Neural cell (in vitro differentiated cells): ENCODE measurements around the gene ANAPC2. TPM values are rescaled to one million over a fixed set of nuclear protein-coding genes. Genes with fewer than 3 reads are reported as not detected.
A peak's percentile ranks its signal among the peaks of the same experiment; 100 is the strongest.

Source experiments
- H2AFZ ChIP-seq: fragments of 200-600, 300-800 bp; sonication (generic), shearing (Covaris generic); 2 replicates; pipeline ENCODE4 v1.6.0; 2014; ENCODE audit warnings: low read depth, mild to moderate bottlenecking, antibody characterized with exemption, low read length, moderate library complexity
- H3F3A ChIP-seq: fragments of 200-600 bp; shearing (Covaris generic); 2 replicates; pipeline ENCODE4 v1.6.1; 2016; ENCODE audit warnings: mild to moderate bottlenecking, moderate library complexity, mixed read lengths, antibody characterized with exemption, low read length; ENCODE audit not compliant: insufficient read depth, poor library complexity, severe bottlenecking
- H3K27ac ChIP-seq: fragments of 200-600, 300-800 bp; sonication (generic), shearing (Covaris generic); 2 replicates; pipeline ENCODE4 v1.5.1; 2014; ENCODE audit warnings: mild to moderate bottlenecking, low read length, moderate library complexity
- H3K27me3 ChIP-seq: fragments of 300-800, 200-600 bp; sonication (generic), shearing (Covaris generic); 2 replicates; pipeline ENCODE4 v1.6.0; 2014; ENCODE audit warnings: mild to moderate bottlenecking, low read depth, low read length, moderate library complexity; ENCODE audit not compliant: insufficient read depth
- H3K36me3 ChIP-seq: fragments of 300-800, 200-600 bp; sonication (generic), shearing (Covaris generic); 2 replicates; pipeline ENCODE4 v1.5.1; 2014; ENCODE audit warnings: mild to moderate bottlenecking, antibody characterized with exemption, low read length, moderate library complexity; ENCODE audit not compliant: insufficient read depth
- H3K4me2 ChIP-seq: fragments of 300-800, 200-600 bp; sonication (generic), shearing (Covaris generic); 2 replicates; pipeline ENCODE4 v1.6.0; 2014; ENCODE audit warnings: mild to moderate bottlenecking, low read length
- H3K4me3 ChIP-seq: fragments of 300-800, 200-600 bp; sonication (generic), shearing (Covaris generic); 2 replicates; pipeline ENCODE4 v1.5.1; 2014; ENCODE audit warnings: mild to moderate bottlenecking, low read length, moderate library complexity
- H3K79me2 ChIP-seq: fragments of 200-600 bp; shearing (Covaris generic); replicated peaks from 2 replicates; pipeline ENCODE4 v1.6.0; 2014; ENCODE audit warnings: mild to moderate bottlenecking, low read length, moderate library complexity; ENCODE audit not compliant: insufficient read depth
- H3K9ac ChIP-seq: fragments of 300-800, 200-600 bp; sonication (generic), shearing (Covaris generic); 2 replicates; pipeline ENCODE4 v1.6.1; 2016; ENCODE audit warnings: mild to moderate bottlenecking, low read length, mixed read lengths
- H3K9me2 ChIP-seq: fragments of 200-600 bp; shearing (Covaris generic); 2 replicates; pipeline ENCODE4 v1.6.1; 2016; ENCODE audit warnings: mild to moderate bottlenecking, low read length, mixed read lengths; ENCODE audit not compliant: insufficient read depth
- H3K9me3 ChIP-seq: fragments of 200-600, 300-800 bp; sonication (generic), shearing (Covaris generic); 2 replicates; pipeline ENCODE4 v1.6.1; 2016; ENCODE audit warnings: mild to moderate bottlenecking, mixed run types, low read length, moderate library complexity, mixed read lengths
- H4K20me1 ChIP-seq: fragments of 200-600 bp; shearing (Covaris generic); 2 replicates; pipeline ENCODE4 v1.6.1; 2016; ENCODE audit warnings: mild to moderate bottlenecking, mixed run types; ENCODE audit not compliant: insufficient read depth
- CTCF ChIP-seq: fragments of 450-650 bp; IDR thresholded peaks from 2 replicates; pipeline ENCODE4 v1.5.1; 2014; ENCODE audit warnings: antibody characterized with exemption, mild to moderate bottlenecking, moderate library complexity; ENCODE audit not compliant: poor library complexity, severe bottlenecking
- EP300 ChIP-seq: fragments of 450-650 bp; conservative IDR thresholded peaks from 2 replicates; pipeline ENCODE4 v1.6.1; 2014; ENCODE audit warnings: antibody characterized with exemption, mild to moderate bottlenecking, moderate library complexity; ENCODE audit not compliant: poor library complexity, severe bottlenecking
- EZH2 ChIP-seq: fragments of 200-600, 300-800 bp; shearing (Covaris generic), sonication (generic); IDR thresholded peaks from 2 replicates; pipeline ENCODE4 v1.6.1; 2014; ENCODE audit warnings: antibody characterized with exemption, low read length, borderline replicate concordance, mild to moderate bottlenecking; ENCODE audit not compliant: insufficient read depth, poor library complexity, severe bottlenecking
- MXI1 ChIP-seq: fragments of 450-650 bp; conservative IDR thresholded peaks from 2 replicates; pipeline ENCODE4 v1.6.1; 2014; ENCODE audit warnings: antibody characterized with exemption, mild to moderate bottlenecking; ENCODE audit not compliant: poor library complexity, severe bottlenecking
- POLR2AphosphoS5 ChIP-seq: IDR thresholded peaks from 2 replicates; pipeline ENCODE4 v1.6.1; 2012
- RAD21 ChIP-seq: fragments of 450-650 bp; conservative IDR thresholded peaks from 2 replicates; pipeline ENCODE4 v1.6.1; 2014; ENCODE audit warnings: antibody characterized with exemption, mild to moderate bottlenecking, moderate library complexity
- REST ChIP-seq: IDR thresholded peaks from 2 replicates; pipeline ENCODE4 v1.6.1; 2012; ENCODE audit warnings: borderline replicate concordance
- SMC3 ChIP-seq: fragments of 450-650 bp; conservative IDR thresholded peaks from 2 replicates; pipeline ENCODE4 v1.6.1; 2014; ENCODE audit warnings: antibody characterized with exemption, mild to moderate bottlenecking, moderate library complexity; ENCODE audit not compliant: poor library complexity
- TAF1 ChIP-seq: IDR thresholded peaks from 2 replicates; pipeline ENCODE4 v1.6.1; 2012; ENCODE audit warnings: low read depth
- polyA plus RNA-seq: library from polyadenylated mRNA; depleted of rRNA; stranded (reverse); fragments of >200 nt; gene quantifications from 2 replicates; pipeline ENCODE4 v1.2.3, GENCODE V29; 2014

The ANAPC2 gene
- polyA plus RNA-seq, 1 donor from 2014 or later = 38.1 TPM

GRCh38 chr9:137129456-137130175, 58.7 kb downstream of the ANAPC2 start:
- no peaks in the 10 kb centered on the region for H3F3A ChIP-seq
- H4K20me1 ChIP-seq = no peaks in the 10 kb centered on the region
- no peaks in the 10 kb centered on the region for H3K9me2 ChIP-seq
- no peak overlapping the region for H3K4me2 ChIP-seq
- peak overlapping the region; percentile 95 for H3K4me3 ChIP-seq
- H3K27ac ChIP-seq = peak overlapping the region; percentile 85
- no peak for TF ChIP-seq RAD21
- TF ChIP-seq REST = peak; percentile 75
- peak; percentile 33 for TF ChIP-seq CTCF
- peak; percentile 27 for TF ChIP-seq EP300
- TF ChIP-seq MXI1 = peak; percentile 95
- TF ChIP-seq POLR2AphosphoS5 = peak; percentile 93
- no peaks in the 10 kb centered on the region for H3K36me3 ChIP-seq
- peak overlapping the region; percentile 60 for H2AFZ ChIP-seq
- H3K9me3 ChIP-seq = no peaks in the 10 kb centered on the region
- peak overlapping the region; percentile 87 for H3K9ac ChIP-seq
- peaks cover 19% of the 10 kb centered on the region for H3K79me2 ChIP-seq
- H3K27me3 ChIP-seq = peaks cover 4% of the 10 kb centered on the region

GRCh38 chr9:137128862-137129455, 59.4 kb downstream of the ANAPC2 start:
- no peak for TF ChIP-seq EP300
- TF ChIP-seq POLR2AphosphoS5 = no peak
- TF ChIP-seq MXI1 = no peak
- TF ChIP-seq RAD21 = no peak
- TF ChIP-seq SMC3 = no peak
- TF ChIP-seq CTCF = no peak
- TF ChIP-seq TAF1 = no peak
- no peak for TF ChIP-seq EZH2
- TF ChIP-seq REST = no peak

More at GRCh38 chr9:137128862-137129455, 59.4 kb downstream of the ANAPC2 start:
- Histone ChIP-seq H3K79me2 (peaks cover 19% of the 10 kb centered on the region), H4K20me1 (no peaks in the 10 kb centered on the region), H3K4me2 (peak overlapping the region; percentile 79), H3K9ac (peak overlapping the region; percentile 87), H3K27ac (peak overlapping the region; percentile 85), H2AFZ (peak overlapping the region; percentile 60), H3K9me3 (no peaks in the 10 kb centered on the region), H3F3A (no peaks in the 10 kb centered on the region), H3K9me2 (no peaks in the 10 kb centered on the region), H3K36me3 (no peaks in the 10 kb centered on the region), H3K4me3 (peak overlapping the region; percentile 95), H3K27me3 (no peaks in the 10 kb centered on the region)
